Coronary artery (tissue), 2 donors: ENCODE data around the gene CDV3.
A peak's percentile ranks its signal among the peaks of the same experiment; 100 is the strongest.

ENCODE experiments used
- DNase-seq: peaks from one replicate; pipeline ENCODE4 v3.0.0-alpha.2; 2017; ENCODE audit warnings: low spot score
- H3K27ac ChIP-seq, 2 donors: fragments of 200-600 bp; sonication (generic); one replicate each; pipeline ENCODE4 v1.5.1; 2016 to 2019
- H3K4me3 ChIP-seq: fragments of 200-600 bp; sonication (generic); 2 replicates; pipeline ENCODE4 v1.5.1; 2016; ENCODE audit warnings: mild to moderate bottlenecking, moderate library complexity
- CTCF ChIP-seq: fragments of 200-600 bp; sonication (generic); IDR thresholded peaks from one replicate; pipeline ENCODE4 v1.5.1; 2019; ENCODE audit warnings: antibody characterized with exemption

The CDV3 gene

GRCh38 chr3:133575086-133575485, 1.6 kb downstream of the CDV3 start:
- no peak for DNase-seq
- peak overlapping the region; percentile 97 to 99 for H3K27ac ChIP-seq
- no peak for TF ChIP-seq CTCF
- peak overlapping the region; percentile 88 for H3K4me3 ChIP-seq

DNA sequence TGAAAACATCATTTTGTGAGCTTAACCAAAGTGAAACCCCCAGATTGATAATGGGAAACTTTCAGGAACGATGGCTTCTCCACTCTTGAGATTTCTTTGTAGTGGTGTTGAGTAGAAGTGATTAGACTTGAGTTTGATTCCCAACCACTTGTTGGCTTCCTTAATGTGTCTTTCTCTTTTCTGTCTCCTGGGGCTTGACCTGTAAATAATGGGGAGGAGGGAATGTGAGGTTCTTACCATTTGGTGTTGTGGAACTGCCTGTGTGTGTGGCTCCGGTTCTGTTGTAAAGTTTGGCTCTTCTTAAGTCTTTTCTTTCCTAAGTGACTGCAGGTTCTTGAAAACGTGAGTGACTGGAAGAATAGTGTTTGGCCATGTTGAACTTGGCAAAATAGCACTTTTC, 2.7 kb downstream of the CDV3 start:
- H3K27ac ChIP-seq: peak overlapping the region; percentile 34 to 97
- no peak for DNase-seq
- TF ChIP-seq CTCF: no peak
- H3K4me3 ChIP-seq: peak overlapping the region; percentile 88

- peak overlapping the region; percentile 50 for H3K4me3 ChIP-seq
- H3K27ac ChIP-seq: no peak overlapping the region
- peak; percentile 17 for TF ChIP-seq CTCF
- DNase-seq: no peak
Measured at GRCh38 chr3:133578548-133579191, 5.2 kb downstream of the CDV3 start.

GRCh38 chr3:133583396-133583795, 9.9 kb downstream of the CDV3 start:
- Histone ChIP-seq H3K4me3 (no peak overlapping the region), H3K27ac (no peak overlapping the region)
- DNase-seq: no peak
- TF ChIP-seq CTCF: no peak

DNA sequence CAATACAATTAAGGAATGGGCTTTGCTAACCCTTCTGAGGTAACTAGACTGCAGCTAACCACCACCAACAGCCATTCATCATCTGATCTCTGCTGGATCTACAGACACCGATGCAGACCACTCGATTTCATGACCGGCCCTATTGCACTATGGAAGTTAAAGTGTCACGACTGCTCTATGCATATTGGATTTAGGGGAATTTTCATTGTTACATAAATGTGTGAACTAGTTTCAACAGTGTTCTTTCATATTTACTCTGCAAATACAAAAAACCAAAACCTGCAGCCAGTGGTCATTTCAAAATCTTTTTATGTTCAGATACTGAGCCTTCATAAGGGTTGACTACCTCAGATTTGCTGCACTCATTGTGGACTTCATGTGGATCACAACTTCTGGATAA, 14.5 kb downstream of the CDV3 start:
- DNase-seq: no peak
- no peak overlapping the region for H3K27ac ChIP-seq
- no peak overlapping the region for H3K4me3 ChIP-seq
- TF ChIP-seq CTCF: no peak

DNA sequence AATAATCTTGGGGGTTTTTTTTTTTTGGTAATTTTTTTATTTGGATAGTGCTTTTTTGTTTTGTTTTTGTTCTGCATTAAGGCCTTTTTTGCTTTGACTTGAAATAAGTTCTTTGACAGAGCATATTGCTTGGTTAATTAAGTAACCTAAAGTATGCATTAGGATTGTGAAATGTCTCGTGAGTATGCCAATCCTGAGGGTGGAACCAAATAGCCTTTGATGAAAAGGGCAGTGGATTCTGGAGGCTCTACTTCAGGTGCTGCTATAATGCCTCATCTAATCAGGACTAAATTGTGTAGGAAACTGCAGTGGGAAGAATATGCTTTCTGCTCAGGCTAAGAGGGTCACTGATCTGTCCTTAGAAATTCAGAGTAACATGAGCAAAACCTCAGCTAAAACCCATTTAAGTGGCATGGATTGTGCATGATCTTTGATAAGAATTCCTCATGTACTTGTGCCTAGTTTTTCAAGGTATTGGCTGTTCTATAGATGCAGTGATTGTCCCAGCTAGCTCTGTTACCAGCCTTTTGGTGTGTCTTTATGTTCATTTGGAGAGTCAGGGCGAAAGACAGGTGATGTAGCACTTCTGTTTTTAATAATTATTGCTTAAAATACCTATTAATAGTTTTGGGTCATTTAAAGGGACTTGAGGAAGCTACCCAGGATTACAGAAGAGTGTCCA, 15.4 kb downstream of the CDV3 start:
- no peak for DNase-seq
- Histone ChIP-seq H3K27ac (no peak overlapping the region), H3K4me3 (no peak overlapping the region)
- TF ChIP-seq CTCF: no peak

DNA sequence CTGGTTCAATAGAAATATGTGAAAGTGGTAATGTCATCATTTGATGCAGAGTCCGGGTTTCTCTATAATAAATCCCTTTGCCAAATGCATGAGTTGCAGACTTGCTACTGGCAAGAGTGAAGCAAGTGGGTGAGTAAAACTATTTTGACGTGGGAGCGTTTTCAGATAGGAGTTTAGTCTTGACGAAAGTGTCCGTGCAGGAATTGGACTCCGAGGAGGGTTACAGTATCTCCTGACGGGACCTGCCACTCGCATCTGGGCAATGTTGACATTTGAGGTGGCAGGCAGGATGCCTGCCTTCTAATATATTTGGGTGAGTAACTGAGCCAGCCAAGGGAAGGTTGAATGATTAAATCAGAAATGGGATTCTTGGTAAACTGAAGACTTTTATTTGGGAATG, 16.0 kb downstream of the CDV3 start:
- H3K4me3 ChIP-seq: no peak overlapping the region
- TF ChIP-seq CTCF: no peak
- no peak overlapping the region for H3K27ac ChIP-seq
- DNase-seq: no peak
